Epithelial cell of proximal tubule (primary cell): ENCODE data around the gene XAF1. TPM values are rescaled to one million over a fixed set of nuclear protein-coding genes. Genes with fewer than 3 reads are reported as not detected.

ENCODE experiments used
- DNase-seq: peaks from one replicate; pipeline ENCODE4 v3.0.0-alpha.2; 2011; ENCODE audit warnings: low read depth
- H3K4me3 ChIP-seq: 2 replicates; pipeline ENCODE4 v1.5.1; 2011; ENCODE audit warnings: low read depth, mild to moderate bottlenecking, low read length
- total RNA-seq: library from RNA; depleted of rRNA; stranded (reverse); fragments of >200 nt; gene quantifications from 2 replicates; pipeline ENCODE4 v1.2.3, GENCODE V29; 2015
- TF ChIP-seq, protein P1 (sequence below): conservative IDR thresholded peaks from 2 replicates; pipeline ENCODE4 v1.5.1; 2012; ENCODE audit warnings: low read depth, mild to moderate bottlenecking, low read length

The XAF1 gene
- total RNA-seq, 1 donor from 2014 or later: 0.06 TPM

DNA sequence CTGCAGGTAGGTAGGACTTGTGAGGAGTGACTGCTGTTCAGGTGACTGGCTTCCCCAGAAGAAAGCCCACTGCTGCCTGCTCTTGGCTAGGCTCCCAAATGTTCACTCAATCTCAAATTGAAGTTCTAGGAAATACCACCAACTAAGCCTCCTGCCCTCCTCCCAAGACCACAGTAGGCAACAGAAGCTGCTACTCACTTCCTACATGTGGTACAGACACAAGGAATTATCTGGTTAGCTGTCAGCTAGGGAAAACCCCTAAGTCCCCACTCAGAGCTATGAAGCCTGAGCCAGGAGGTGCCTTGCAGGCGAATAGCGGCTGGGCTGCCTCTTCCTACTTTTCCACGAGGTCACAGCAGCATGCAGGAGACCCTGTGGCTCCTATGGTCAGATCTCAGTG lies 25.0 kb downstream of the XAF1 start:
- TF ChIP-seq, protein P1, sequence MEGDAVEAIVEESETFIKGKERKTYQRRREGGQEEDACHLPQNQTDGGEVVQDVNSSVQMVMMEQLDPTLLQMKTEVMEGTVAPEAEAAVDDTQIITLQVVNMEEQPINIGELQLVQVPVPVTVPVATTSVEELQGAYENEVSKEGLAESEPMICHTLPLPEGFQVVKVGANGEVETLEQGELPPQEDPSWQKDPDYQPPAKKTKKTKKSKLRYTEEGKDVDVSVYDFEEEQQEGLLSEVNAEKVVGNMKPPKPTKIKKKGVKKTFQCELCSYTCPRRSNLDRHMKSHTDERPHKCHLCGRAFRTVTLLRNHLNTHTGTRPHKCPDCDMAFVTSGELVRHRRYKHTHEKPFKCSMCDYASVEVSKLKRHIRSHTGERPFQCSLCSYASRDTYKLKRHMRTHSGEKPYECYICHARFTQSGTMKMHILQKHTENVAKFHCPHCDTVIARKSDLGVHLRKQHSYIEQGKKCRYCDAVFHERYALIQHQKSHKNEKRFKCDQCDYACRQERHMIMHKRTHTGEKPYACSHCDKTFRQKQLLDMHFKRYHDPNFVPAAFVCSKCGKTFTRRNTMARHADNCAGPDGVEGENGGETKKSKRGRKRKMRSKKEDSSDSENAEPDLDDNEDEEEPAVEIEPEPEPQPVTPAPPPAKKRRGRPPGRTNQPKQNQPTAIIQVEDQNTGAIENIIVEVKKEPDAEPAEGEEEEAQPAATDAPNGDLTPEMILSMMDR: no peak

DNA sequence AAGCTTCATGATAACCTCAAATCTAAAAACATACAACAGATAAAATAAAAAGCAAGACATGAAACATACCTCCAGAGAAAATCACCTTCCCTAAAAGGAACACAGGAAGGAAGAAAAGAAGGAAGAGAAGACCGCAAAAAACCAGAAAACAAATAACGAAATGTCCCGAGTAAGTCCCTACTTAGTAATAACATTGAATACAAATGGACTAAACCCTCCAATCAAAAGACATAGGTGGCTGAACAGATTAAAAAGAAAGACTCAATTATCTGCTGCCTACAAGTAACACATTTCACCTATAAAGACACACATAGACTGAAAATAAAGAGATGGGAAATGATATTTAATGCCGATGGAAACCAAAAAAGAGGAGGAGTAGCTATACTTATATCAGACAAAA lies 26.4 kb downstream of the XAF1 start:
- no peak for DNase-seq
- H3K4me3 ChIP-seq: no peak overlapping the region
- TF ChIP-seq, protein P1: no peak

More for the DNA sequence above, 25.0 kb downstream of the XAF1 start:
- H3K4me3 ChIP-seq: no peak overlapping the region
- no peak for DNase-seq

GRCh38 chr17:6786618-6787017 lies 30.8 kb downstream of the XAF1 start:
- no peak overlapping the region for H3K4me3 ChIP-seq
- DNase-seq: no peak
- TF ChIP-seq, protein P1: no peak

- TF ChIP-seq, protein P1: no peak
- no peak overlapping the region for H3K4me3 ChIP-seq
- DNase-seq: no peak
Observed at GRCh38 chr17:6787081-6787693, 31.3 kb downstream of the XAF1 start.

DNA sequence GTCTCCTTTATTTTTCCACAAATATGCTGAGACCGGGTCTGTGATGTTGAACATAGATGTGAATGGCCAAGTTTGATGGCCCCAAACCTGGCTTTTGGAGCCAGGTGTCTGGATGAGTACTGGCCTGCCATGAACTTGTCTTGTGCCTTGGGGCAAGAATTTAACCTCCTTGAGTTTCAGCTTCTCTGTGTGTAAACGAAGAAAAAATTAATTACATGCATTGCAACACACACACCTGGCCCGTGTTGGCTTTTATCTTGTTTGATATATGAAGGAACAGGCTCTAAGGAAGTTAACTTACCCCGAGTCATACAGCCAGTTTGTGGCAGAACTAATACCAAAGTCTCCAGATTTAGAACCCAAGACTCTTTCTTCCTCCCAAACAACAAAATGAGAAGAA lies 33.3 kb downstream of the XAF1 start:
- TF ChIP-seq, protein P1: no peak
- no peak for DNase-seq
- H3K4me3 ChIP-seq: no peak overlapping the region

GRCh38 chr17:6793748-6794493 lies 38.1 kb downstream of the XAF1 start:
- TF ChIP-seq, protein P1: no peak
- no peak overlapping the region for H3K4me3 ChIP-seq
- no peak for DNase-seq
